ENCODE data around the gene SMARCC1.

The SMARCC1 gene

GRCh38 chr3:47782446-47783308 is 984 bp upstream of the SMARCC1 start:
- TF ChIP-seq, protein P1, sequence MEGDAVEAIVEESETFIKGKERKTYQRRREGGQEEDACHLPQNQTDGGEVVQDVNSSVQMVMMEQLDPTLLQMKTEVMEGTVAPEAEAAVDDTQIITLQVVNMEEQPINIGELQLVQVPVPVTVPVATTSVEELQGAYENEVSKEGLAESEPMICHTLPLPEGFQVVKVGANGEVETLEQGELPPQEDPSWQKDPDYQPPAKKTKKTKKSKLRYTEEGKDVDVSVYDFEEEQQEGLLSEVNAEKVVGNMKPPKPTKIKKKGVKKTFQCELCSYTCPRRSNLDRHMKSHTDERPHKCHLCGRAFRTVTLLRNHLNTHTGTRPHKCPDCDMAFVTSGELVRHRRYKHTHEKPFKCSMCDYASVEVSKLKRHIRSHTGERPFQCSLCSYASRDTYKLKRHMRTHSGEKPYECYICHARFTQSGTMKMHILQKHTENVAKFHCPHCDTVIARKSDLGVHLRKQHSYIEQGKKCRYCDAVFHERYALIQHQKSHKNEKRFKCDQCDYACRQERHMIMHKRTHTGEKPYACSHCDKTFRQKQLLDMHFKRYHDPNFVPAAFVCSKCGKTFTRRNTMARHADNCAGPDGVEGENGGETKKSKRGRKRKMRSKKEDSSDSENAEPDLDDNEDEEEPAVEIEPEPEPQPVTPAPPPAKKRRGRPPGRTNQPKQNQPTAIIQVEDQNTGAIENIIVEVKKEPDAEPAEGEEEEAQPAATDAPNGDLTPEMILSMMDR (conservative IDR thresholded peaks at IDR 0.05), result no peak
- peak overlapping the region; percentile 97 for H3K27ac ChIP-seq

DNA sequence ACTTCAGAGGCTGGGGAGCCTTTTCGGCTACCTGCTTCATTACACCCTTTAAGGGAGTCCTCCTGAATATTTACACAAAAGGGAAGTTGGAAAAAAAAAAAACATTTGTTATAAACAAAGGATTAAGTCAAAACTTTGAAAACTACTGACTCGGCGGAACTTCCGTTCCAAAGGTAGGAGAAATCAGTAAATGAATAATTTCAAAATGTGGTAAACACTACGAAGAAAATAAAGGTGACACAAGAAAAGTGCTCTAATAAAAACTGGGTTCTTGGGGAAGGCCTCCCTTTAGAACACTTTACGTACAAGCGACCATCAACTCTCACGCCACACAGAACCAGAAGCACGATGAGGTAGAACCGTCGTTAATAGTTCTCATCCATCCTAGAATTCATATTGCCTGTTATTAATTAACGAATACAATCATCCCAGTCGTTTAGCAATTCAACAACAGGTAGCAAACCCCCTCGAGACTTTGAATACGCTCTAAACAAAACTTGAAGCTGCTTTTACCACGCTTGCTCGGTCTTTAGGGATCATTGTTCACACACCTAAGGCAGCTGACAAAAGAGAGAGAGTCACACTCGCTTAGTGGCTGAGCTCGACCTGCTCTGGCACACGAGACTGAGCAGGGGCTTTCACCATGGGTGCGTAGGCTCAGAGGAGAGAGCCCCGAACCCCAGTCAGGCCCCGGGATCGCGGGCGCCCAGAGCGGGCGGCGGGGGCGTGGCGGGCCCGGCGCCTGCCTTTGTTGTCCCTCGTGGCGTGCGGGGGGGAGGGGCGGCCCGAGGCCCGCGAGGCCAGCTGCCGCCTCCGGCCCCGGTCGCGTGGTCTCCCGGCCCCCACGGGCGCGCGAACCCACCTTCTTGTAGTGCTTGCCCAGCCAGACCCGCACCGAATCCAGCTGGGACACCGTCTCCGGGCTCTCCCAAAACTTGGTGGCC is 680 bp downstream of the SMARCC1 start:
- H3K27ac ChIP-seq, result peak overlapping the region; percentile 97
- TF ChIP-seq, protein P1 (conservative IDR thresholded peaks at IDR 0.05), result no peak

DNA sequence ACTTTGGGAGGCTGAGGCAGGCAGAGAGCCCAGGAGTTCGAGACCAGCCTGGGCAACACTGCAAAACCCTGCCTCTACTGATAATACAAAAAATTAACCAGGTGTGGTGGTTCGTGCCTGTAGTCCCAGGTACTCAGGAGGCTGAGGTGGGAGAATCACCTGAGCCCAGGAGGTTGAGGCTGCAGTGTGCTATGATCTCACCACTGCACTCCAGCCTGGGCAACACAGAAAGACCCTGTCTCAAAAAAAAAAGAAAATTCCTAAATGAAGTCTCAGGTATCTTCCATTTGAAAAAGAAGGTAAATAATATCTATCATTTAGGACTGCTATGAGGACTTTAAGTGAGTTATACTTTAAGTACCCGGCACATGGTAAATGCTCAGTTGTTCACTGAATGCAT is 2.9 kb downstream of the SMARCC1 start:
- TF ChIP-seq, protein P1 (conservative IDR thresholded peaks at IDR 0.05), result no peak
- peak overlapping the region; percentile 97 for H3K27ac ChIP-seq

GRCh38 chr3:47772788-47773187 is 8.9 kb downstream of the SMARCC1 start:
- peak overlapping the region; percentile 78 for H3K27ac ChIP-seq
- TF ChIP-seq, protein P1 (conservative IDR thresholded peaks at IDR 0.05), result no peak

- TF ChIP-seq, protein P1 (conservative IDR thresholded peaks at IDR 0.05), result no peak
- H3K27ac ChIP-seq, result peak overlapping the region; percentile 78
Observed at GRCh38 chr3:47772047-47772446, 9.6 kb downstream of the SMARCC1 start.

GRCh38 chr3:47766186-47766585 is 15.5 kb downstream of the SMARCC1 start:
- TF ChIP-seq, protein P1 (conservative IDR thresholded peaks at IDR 0.05), result no peak
- H3K27ac ChIP-seq, result peak overlapping the region; percentile 45

GRCh38 chr3:47762233-47762632 is 19.5 kb downstream of the SMARCC1 start:
- H3K27ac ChIP-seq, result no peak overlapping the region
- TF ChIP-seq, protein P1 (conservative IDR thresholded peaks at IDR 0.05), result no peak

Data from VCaP (cell line).